PFSK-1 (cell line): ENCODE measurements around the gene SLC37A3.

ENCODE experiments used
- FOXP2 ChIP-seq: optimal IDR thresholded peaks from 2 replicates; pipeline ENCODE3; 2011; ENCODE audit warnings: borderline replicate concordance, control low read depth, inconsistent platforms; ENCODE audit not compliant: insufficient read depth; ENCODE audit errors: extremely low read length, extremely low read depth
- POLR2AphosphoS5 ChIP-seq: IDR thresholded peaks from 2 replicates; pipeline ENCODE4 v1.6.1; 2012; ENCODE audit warnings: low read depth, mild to moderate bottlenecking, control low read depth, low read length, moderate library complexity
- REST ChIP-seq, 2 experiments: IDR thresholded peaks; 2 replicates each; pipeline versions ENCODE4 v1.6.1 to v1.8.0; 2011 to 2012; ENCODE audit warnings: low read depth in 2 of 2, low read length in 2 of 2, control low read depth in 1 of 2, inconsistent platforms in 1 of 2, mild to moderate bottlenecking in 1 of 2, moderate library complexity in 1 of 2; ENCODE audit not compliant: insufficient read depth in 1 of 2
- SIN3A ChIP-seq: IDR thresholded peaks from 2 replicates; pipeline ENCODE4 v1.6.1; 2012; ENCODE audit warnings: mild to moderate bottlenecking, low read length, moderate library complexity, borderline replicate concordance; ENCODE audit not compliant: insufficient read depth
- TAF1 ChIP-seq: IDR thresholded peaks from 2 replicates; pipeline ENCODE4 v1.6.1; 2012; ENCODE audit warnings: low read length, control low read depth, borderline replicate concordance; ENCODE audit not compliant: insufficient read depth

The SLC37A3 gene

DNA sequence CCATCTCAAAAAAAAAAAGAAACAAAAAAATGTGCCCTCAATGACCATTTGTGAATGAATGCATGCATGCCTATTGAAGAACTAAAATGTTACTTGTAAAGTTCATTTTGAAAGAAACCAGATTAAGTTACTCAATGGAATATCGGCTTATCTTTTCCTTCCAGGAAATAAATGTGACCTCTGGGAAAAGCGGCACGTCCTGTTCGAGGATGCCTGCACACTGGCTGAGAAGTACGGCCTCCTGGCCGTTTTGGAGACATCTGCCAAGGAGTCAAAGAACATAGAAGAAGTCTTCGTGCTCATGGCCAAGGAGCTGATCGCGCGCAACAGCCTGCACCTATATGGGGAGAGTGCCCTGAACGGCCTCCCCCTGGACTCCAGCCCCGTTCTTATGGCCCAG, 27.4 kb upstream of the SLC37A3 start:
- TF ChIP-seq POLR2AphosphoS5 (no peak), FOXP2 (no peak), TAF1 (no peak), SIN3A (no peak), REST (IDR thresholded peaks at IDR 0.05; ENCODE audit: insufficient read depth in 1 of 2, low read depth in 2 of 2, low read length in 2 of 2) (no peak)

- TF ChIP-seq TAF1 (no peak), POLR2AphosphoS5 (no peak), SIN3A (no peak), REST (IDR thresholded peaks at IDR 0.05; ENCODE audit: insufficient read depth in 1 of 2, low read depth in 2 of 2, low read length in 2 of 2) (no peak), FOXP2 (no peak)
Measured at GRCh38 chr7:140423501-140423900, 25.2 kb upstream of the SLC37A3 start.

DNA sequence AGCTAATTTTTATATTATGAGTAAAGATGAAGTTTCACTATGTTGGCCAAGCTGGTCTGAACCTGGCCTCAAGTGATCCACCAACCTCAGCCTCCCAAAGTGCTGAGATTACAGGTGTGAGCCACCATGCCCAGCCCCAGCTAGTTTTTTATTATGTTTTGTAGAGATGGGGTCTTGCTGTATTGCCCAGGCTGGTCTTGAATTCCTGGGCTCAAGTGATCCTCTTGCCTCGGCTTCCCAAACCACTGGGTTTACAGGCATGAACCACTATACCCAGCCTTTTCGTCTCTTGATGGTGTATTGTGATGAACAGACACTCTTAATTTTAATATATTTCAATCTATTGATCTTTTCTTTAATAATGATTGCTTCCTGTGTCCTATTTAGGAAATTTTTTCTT, 23.2 kb upstream of the SLC37A3 start:
- TF ChIP-seq FOXP2 (no peak), REST (IDR thresholded peaks at IDR 0.05; ENCODE audit: insufficient read depth in 1 of 2, low read depth in 2 of 2, low read length in 2 of 2) (no peak), TAF1 (no peak), SIN3A (no peak), POLR2AphosphoS5 (no peak)

DNA sequence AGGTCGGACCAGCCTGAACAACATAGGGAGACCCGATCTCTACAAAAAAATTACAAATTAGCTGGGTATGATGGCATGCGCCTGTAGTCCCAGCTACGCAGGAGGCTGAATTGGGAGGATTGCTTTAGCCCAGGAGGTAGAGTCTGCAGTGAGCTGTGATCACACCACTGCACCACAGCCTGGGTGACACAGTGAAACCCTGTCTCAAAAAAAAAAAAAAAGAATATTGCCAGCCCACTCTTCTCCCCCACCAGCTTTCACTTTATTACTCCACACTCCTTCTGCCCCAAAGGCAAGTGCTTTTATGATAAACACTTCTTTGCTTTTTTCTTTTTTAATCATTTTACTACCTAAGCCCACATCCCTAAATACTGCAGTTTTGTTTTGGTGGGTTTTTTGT, 20.3 kb upstream of the SLC37A3 start:
- TF ChIP-seq REST (IDR thresholded peaks at IDR 0.05; ENCODE audit: insufficient read depth in 1 of 2, low read depth in 2 of 2, low read length in 2 of 2) (no peak), TAF1 (no peak), SIN3A (no peak), FOXP2 (no peak), POLR2AphosphoS5 (no peak)
